Measurements from ENCODE around the gene MRAP2.

DNA sequence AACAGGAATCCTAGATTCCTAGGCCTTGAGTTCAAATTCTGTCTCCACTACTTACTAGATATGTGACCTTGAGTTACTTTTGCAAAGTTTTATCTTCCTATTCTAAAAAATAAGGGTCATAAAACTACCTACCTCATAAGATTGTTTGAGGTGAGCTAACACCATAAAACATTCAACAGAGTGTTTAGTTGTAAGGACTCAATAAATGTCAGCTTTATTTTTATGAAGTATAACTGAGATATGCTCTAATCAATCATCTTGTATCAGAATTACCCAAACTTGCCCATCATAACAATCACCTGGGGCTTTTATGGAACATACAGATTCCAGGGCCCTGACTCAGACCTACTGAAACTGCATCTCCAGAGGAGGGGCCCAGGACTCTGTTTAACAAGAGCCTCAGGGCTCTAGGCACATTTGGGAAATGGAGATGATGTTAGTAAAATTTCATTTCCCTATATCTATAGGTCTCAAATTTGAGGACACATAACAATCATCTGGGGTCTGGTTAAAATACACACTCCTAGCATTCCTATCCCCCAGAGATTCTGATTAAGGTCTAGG, 35.5 kb upstream of the MRAP2 start:
- TF ChIP-seq, protein P1, sequence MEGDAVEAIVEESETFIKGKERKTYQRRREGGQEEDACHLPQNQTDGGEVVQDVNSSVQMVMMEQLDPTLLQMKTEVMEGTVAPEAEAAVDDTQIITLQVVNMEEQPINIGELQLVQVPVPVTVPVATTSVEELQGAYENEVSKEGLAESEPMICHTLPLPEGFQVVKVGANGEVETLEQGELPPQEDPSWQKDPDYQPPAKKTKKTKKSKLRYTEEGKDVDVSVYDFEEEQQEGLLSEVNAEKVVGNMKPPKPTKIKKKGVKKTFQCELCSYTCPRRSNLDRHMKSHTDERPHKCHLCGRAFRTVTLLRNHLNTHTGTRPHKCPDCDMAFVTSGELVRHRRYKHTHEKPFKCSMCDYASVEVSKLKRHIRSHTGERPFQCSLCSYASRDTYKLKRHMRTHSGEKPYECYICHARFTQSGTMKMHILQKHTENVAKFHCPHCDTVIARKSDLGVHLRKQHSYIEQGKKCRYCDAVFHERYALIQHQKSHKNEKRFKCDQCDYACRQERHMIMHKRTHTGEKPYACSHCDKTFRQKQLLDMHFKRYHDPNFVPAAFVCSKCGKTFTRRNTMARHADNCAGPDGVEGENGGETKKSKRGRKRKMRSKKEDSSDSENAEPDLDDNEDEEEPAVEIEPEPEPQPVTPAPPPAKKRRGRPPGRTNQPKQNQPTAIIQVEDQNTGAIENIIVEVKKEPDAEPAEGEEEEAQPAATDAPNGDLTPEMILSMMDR (IDR thresholded peaks at IDR 0.05), result no peak
- TF ChIP-seq ZFX (IDR thresholded peaks at IDR 0.05; ENCODE audit: borderline replicate concordance), result no peak

All from 22Rv1 (cell line).